ENCODE results near the gene SYNJ2.

Gene SYNJ2

GRCh38 chr6:158064725-158065251 lies 83.1 kb downstream of the SYNJ2 start:
- no peak for DNase-seq

DNA sequence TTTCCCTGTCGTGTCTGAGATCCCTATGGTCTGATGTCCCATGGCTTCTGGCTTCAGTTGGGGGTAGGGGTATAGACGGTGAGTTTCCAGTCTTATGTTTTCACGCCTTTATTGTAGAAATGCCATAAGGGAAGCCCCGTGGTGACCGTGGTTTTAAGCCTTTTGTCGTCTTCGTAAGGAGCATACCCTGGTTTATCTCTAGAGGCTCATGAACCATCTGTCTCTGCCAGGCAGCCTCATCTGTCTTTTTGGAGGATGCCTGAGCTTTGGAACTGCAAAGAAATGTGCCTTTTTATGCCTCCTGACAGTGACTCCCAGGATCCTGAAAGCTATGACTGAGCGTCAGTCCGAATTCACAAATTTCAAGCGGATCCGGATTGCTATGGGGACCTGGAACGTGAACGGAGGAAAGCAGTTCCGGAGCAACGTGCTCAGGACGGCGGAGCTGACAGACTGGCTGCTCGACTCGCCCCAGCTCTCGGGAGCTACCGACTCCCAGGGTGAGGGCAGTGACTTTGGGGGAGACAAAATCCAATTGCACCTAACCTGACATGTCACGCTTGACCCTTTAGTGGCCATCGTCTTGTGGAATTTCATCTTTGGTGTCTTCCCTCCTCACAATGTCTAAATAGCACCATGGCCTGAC lies 84.6 kb downstream of the SYNJ2 start:
- no peak for DNase-seq

- no peak for DNase-seq
These were observed 85.9 kb downstream of the SYNJ2 start for GRCh38 chr6:158067436-158068015.

GRCh38 chr6:158068156-158068892 lies 86.7 kb downstream of the SYNJ2 start:
- no peak for DNase-seq

DNA sequence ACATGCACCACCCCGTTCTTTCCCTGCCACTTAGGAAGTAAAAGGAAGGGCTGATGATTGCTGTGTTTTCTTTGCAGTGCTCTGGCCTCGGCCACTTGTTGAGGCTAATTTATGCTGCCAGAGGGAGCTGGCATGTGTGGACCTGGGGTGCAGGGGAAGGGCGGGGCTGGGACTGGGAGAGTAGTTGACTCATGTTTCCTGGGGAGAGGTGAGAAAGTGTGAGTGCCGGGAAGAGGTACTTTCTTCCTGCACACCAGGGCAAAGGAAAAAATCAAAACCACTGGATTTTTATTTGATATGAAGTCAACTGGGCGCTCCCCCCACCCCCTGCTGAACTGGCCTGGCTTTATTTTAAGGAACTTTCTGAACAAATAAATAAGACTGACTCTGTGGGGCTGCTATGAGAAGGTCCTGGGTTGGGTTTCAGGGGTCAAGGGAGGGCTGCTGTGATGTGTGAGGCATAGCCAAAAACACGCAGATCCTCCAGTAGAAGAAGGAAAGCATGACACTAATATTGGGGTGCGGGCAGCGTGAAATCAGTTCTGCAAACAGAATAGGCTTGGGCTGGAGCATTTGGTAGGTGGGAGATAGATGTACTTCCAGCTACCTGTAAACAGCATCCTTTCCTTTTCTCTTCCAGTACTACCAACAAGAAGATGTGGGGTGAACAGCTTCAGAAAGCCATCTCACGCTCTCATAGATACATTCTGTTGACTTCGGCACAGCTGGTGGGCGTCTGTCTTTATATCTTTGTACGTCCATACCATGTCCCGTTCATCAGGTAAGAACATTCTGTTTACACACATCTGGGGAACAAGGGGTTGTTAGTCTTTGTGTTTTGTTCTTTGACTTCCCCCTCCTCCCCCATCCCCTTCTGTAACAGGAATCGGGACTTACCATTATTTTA lies 87.5 kb downstream of the SYNJ2 start:
- DNase-seq: no peak

DNA sequence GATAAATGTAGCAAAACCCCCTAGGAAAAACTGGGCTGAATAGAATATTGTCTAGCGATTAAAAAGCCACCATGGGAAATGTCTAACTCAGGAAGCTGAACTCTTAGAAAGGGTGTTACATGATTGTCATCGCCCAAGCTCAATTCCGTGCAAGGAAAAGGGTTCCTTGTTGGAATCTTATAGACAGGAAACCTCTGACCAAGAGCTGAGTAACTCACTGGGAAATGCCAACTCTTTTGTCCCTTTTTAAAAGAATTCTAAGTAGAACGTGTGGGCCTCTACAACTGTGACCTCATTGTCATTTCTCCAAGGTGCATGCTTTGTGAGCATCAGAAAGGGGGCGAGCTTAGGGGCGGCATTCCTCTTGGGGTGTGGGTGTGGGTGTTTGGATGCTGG lies 88.1 kb downstream of the SYNJ2 start:
- no peak for DNase-seq

GRCh38 chr6:158070513-158070912 lies 88.8 kb downstream of the SYNJ2 start:
- no peak for DNase-seq

GRCh38 chr6:158071121-158072082 lies 89.7 kb downstream of the SYNJ2 start:
- DNase-seq: no peak

DNA sequence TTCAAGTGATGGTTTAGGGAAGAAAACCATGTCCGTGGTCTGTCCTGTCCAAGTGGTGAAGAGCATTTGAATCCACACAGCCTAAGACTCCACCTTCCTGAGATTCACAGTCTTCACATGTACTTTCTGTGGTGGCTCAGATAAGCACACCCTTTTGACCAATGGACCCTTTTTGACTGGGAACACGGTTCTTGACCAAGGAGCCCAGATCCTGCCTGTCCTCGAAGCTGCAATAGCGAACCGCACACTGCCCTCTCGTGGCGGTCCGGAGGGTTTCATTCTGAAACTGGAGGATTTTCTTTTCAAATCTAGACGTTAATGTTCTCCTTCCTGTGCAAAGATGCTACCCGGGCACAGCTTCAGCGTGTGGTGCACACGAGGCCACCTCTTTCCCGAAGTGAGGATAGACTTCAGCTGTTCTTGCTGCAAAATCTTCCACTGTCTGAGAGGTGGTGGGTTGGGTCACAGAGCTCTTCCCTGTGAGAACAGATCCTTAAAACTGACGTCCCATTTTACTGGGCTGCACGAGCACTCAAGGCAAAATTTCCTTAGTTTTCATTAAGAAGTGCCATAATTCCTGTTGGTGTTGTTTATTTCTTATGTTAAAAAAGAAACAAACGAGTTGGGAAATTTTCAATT lies 90.5 kb downstream of the SYNJ2 start:
- DNase-seq: peak in 1 of 2 experiments; percentile 12

DNA sequence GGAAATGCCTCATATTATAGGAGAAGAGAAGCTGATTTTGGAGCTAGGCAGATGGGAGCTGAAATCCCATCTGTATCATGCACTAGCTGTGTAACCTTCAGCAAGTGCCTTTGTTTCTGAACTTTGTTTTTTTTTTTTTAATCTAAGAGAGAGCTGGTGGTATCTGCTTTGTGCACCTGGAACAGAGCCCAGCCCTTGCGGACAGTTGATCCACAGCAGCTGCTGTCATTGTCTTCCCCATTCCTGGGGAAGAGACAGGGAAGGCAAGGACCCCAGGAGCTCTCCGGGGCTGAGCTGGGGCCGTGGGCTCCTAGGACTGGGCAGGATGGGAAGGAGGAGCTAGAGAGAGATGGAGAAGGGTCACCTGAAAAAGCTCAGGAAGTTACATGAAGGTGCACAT lies 92.1 kb downstream of the SYNJ2 start:
- no peak for DNase-seq

- no peak for DNase-seq
These were observed 94.9 kb downstream of the SYNJ2 start for GRCh38 chr6:158076548-158076947.

- no peak for DNase-seq
These were observed 96.0 kb downstream of the SYNJ2 start for GRCh38 chr6:158077676-158078075.

DNA sequence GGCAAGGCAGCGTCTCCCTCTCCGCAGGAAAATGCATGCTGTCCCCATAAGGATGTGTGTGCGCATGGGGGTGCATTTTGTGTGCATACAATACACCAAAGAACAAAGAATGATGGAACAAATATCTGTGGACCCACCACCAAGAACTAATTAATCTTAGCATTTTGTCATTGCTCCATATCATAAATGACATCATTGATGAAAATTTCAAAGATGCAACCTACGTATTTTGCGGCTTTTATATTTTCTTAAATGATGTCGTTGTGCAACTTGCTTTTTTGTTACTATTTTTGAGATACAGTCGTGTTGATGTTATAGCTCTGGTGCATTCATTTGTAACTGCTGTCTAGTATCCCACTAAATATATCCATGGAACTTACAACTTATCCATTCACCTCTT lies 96.7 kb downstream of the SYNJ2 start:
- no peak for DNase-seq

DNA sequence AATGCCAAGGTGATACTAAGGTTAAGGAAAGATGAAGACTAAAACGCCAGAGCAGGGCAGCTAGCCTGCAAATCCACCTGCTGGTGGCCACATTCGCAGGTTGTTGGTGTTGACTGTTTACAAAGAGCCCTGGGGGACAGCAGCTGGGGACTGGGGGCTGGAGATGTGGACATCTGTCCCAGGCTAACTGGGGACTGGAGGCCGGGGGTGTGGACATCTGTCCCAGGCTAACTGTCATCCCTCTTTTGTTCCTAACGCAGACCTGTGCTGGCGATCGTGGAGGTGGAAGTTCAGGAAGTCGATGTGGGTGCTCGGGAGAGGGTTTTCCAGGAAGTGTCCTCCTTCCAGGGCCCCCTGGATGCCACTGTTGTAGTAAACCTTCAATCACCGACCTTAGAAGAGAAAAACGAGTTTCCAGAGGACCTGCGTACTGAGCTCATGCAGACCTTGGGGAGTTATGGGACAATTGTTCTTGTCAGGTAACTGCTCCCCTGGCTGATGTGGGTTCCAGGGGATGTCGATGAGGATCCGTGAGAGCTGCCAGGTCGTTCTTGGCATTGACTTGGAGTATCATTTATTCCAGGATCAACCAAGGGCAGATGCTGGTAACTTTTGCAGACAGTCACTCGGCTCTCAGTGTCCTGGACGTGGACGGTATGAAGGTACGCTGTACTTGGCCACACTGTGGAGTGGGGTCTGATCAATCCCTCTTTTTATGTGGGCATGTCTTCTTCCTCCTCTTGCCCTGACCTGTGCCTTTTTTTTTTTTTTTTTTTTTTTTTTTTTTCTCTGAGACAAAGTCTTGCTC lies 99.4 kb downstream of the SYNJ2 start:
- no peak for DNase-seq

GRCh38 chr6:158081657-158081935 lies 99.9 kb downstream of the SYNJ2 start:
- no peak for DNase-seq

GRCh38 chr6:158083455-158084325 lies 102.0 kb downstream of the SYNJ2 start:
- DNase-seq: no peak

DNA sequence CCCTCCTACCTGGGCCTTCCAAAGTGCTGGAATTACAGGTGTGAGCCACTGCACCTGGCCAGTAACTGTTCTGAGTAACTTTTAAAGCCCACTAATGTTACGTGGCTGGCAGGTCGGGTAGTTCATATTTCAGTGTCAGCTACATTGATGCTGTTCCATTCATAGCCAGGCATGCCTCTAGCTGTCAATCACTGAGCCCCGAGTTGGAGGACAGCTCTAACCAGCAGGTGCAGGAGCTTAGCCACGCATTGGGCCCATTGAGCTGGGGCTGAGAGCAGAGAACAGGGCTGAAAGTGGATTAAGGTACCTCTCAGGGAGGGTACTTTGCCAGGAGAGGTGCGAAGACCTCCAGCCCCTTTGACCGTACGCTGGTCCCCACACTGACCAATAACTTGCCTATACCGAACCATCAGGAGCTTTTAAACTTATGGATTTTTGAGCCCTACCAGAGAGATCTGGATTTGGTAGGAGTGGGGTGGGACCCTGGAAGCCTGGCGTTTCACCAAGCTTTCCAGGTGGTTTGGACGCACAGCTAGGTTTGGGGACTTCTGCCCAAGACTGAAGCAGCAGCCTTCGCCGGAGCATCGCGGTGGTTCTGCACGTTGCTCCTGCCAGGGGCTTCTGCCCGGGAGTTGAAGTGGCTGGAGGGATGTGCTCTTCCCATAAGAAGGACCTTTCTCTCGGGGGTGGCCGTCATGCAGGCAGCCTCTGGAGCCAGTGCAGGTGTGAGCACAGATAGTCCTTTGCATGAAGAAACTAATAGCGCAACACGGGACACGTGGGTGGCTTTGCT lies 103.8 kb downstream of the SYNJ2 start:
- DNase-seq: no peak

DNA sequence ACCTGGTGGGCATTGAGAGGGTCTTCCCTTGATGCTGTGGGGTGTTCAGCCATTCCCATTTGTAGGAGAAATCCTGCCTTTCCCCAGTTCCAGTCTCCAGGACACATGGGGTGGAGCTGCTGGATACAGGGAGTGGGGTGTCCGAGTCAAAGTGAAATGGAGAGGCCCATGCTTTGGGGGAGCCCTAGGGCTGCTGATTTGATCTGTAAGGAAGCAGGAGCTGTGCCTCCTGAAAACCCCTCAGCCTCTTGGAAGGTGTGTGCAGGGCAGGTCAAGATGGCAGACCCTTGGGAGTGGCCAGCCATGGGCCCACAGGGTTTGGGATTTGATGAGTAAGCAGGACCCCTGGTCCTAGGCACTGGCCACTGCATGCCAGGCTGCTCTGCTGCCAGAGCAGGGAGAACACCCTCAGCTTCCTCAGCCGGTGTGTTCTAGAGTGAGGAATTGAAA lies 104.4 kb downstream of the SYNJ2 start:
- no peak for DNase-seq
